ENCODE measurements around the gene CHST8.
"Not testable (repeated sequence)": the region's sequence is repeated elsewhere in the genome, so short reads cannot be mapped to it uniquely, and the experiment has no call there.

Gene CHST8

DNA sequence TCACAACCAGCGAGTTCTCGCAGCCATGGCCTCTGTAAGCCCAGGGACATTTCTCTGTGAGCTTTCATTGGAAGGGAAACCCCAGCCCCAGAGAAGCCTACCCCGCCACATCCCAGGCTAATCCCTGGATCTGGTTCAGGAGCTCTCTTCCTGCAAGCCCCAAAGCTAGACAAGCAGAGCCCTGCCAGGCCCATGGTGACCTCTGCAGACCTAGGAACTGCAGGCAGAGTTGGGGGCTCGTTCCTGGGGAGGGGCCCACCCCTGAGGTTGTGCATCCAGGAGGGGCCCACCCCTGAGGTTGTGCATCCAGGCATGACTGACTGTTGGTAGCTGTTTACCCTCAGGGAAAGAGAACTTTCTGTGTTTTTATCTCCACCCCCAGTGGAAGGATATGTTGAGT lies 196.7 kb downstream of the CHST8 start:
- no peak for DNase-seq

DNA sequence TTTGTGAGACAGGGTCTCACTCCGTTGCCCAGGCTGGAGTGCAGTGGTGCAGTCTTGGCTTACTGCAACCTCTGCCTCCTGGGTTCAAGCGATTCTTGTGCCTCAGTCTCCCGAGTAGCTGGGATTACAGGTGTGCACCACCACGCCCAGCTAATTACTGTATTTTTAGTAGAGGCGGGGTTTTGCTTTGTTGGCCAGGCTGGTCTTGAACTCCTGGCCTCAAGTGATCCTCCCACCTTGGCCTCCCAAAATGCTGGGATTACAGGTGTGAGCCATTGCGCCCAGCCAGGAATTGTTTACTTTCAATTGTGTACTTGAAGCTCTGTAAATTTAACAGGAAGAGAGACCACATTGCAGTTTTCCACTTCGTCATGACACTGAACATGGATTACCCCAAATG lies 197.3 kb downstream of the CHST8 start:
- not testable (repeated sequence) for DNase-seq

DNA sequence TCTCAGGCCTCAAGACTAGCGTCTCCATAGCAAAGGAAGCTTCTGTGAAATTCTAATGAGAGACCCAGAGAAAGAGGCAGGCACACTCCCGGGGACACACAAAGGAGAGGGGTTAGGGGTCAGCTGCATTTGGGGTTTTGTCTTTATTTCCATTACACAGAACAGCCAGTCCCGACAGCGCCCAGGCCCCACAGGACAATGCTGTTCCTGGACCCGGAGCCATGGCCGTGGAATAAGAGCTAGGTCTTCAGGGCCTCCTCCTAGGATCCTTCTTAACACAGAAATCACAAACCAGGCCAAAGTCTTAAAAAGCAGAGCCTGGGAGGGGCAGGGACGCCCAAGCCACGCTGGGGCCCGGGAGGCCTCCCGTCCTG lies 197.7 kb downstream of the CHST8 start:
- no peak for DNase-seq

DNA sequence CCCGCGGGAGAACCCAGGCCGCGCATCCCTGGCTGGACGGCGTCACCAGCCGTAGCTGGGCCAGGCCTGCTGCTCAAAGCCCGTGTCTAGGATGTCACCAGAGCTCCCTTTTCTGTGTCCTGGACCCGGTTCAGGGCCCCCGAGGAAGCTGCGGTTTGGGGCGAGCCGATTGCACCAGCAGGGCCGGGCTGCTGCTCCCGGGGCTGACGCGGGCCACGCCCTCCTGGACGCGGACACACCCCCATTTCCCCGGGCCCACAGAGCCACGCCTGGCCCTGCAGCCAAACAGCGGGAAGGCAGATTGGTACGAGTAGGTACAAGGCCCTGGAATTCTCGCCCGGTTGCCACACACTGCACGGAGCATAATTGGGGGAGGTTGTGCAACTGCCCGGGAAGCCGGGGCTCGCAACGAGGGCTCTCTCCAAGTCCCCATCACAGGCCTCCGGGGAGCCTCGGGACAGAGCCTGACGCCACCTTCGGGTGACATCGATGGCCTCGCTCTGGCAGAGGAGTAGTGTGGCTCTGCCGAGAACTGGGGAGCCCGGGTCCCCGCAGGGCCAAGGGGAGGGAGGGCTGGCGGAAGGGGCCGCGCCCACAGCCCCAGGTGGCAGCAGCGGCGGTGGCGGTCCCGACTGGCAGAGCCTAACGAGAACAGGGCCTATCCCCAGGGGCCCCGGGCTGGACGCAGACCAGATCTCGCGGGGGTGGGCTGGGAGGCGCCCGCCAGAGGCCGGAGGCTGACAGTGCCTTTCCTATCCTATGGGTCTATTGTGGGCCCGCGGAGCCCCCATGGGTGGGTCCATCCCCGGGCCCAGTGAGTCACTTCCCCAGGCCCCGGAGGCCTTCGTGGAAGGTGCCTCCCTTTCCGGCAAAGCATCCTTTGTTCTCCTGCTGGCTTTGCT lies 198.4 kb downstream of the CHST8 start:
- DNase-seq: peak; percentile 76

DNA sequence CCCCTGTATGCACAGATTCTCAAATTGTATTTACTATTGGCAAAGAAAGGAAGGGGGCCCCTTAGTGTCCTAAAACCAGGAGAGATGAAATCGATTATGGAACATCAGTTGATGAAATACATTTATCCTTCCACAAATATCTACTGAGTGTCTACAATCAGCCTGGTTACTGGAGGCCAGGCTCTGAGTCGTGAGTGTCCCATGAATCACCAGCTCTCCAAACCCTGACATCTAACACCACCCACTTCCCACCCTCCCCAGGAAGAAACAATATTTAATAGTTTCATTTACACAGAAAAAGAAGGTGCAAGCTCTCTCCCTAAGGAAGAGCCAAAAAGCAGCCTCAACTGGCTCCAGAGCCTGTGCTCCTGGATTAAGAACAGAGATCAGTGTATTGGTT lies 200.1 kb downstream of the CHST8 start:
- no peak for DNase-seq

Measured in EL (cell line).